PFSK-1 (cell line): ENCODE results near the gene MAP7.

Experiments
- POLR2AphosphoS5 ChIP-seq: IDR thresholded peaks from 2 replicates; pipeline ENCODE4 v1.6.1; 2012; ENCODE audit warnings: low read depth, mild to moderate bottlenecking, control low read depth, low read length, moderate library complexity
- SIN3A ChIP-seq: IDR thresholded peaks from 2 replicates; pipeline ENCODE4 v1.6.1; 2012; ENCODE audit warnings: mild to moderate bottlenecking, low read length, moderate library complexity, borderline replicate concordance; ENCODE audit not compliant: insufficient read depth
- TAF1 ChIP-seq: IDR thresholded peaks from 2 replicates; pipeline ENCODE4 v1.6.1; 2012; ENCODE audit warnings: low read length, control low read depth, borderline replicate concordance; ENCODE audit not compliant: insufficient read depth

- TF ChIP-seq SIN3A (no peak), POLR2AphosphoS5 (no peak), TAF1 (no peak)
Measured at GRCh38 chr6:136563386-136564152, 13.3 kb upstream of the MAP7 start.
